H1 (cell line): ENCODE results near the gene PMF1. TPM values are rescaled to one million over a fixed set of nuclear protein-coding genes. Genes with fewer than 3 reads are reported as not detected.

ENCODE experiments used
- CTCF ChIA-PET: fragments of 300-600 bp; sonication (Branson Sonifier 250); formaldehyde crosslinking; loops from one replicate; lab custom pipeline; 2021; ENCODE audit not compliant: partially characterized antibody; lab: Charles Lee
- POLR2A ChIA-PET: fragments of 300-600 bp; sonication (Branson Sonifier 250); formaldehyde crosslinking; loops from one replicate; lab custom pipeline; 2021; ENCODE audit warnings: inconsistent platforms; ENCODE audit not compliant: partially characterized antibody; lab: Charles Lee
- DNase-seq, 2 experiments: peaks; one replicate each; pipeline versions ENCODE4 v3.0.0 to v3.0.0-alpha.2; 2010 to 2022; ENCODE audit warnings: low spot score in 2 of 2, low read depth in 1 of 2, mixed read lengths in 1 of 2
- FAIRE-seq: peaks from 2 replicates; lab custom pipeline; 2011; peaks lifted over from hg19 to GRCh38; lab: Jason Lieb, UNC
- H2AFZ ChIP-seq: 2 replicates; pipeline ENCODE4 v1.8.1; 2012; ENCODE audit warnings: low read length, inconsistent platforms
- H2AK5ac ChIP-seq: 2 replicates; pipeline ENCODE4 v1.6.1; 2013; ENCODE audit warnings: low read depth, low read length
- H2BK120ac ChIP-seq: replicated peaks from 2 replicates; pipeline ENCODE3; 2013; ENCODE audit warnings: low read depth, low read length, inconsistent platforms
- H2BK12ac ChIP-seq: 2 replicates; pipeline ENCODE4 v1.6.1; 2013; ENCODE audit warnings: low read depth, low read length
- H2BK15ac ChIP-seq: 2 replicates; pipeline ENCODE4 v1.6.1; 2013; ENCODE audit warnings: low read length
- H2BK20ac ChIP-seq: 2 replicates; pipeline ENCODE4 v1.6.1; 2013; ENCODE audit warnings: low read length
- H2BK5ac ChIP-seq: 2 replicates; pipeline ENCODE4 v1.6.1; 2013; ENCODE audit warnings: low read depth, low read length
- H3K14ac ChIP-seq: 2 replicates; pipeline ENCODE4 v1.6.1; 2013; ENCODE audit warnings: inconsistent platforms; ENCODE audit not compliant: insufficient read length
- H3K18ac ChIP-seq: 2 replicates; pipeline ENCODE4 v1.6.1; 2013; ENCODE audit warnings: low read length; ENCODE audit errors: extremely low read depth
- H3K23ac ChIP-seq: 2 replicates; pipeline ENCODE4 v1.6.1; 2013; ENCODE audit warnings: inconsistent platforms; ENCODE audit not compliant: insufficient read length
- H3K23me2 ChIP-seq: 2 replicates; pipeline ENCODE4 v1.6.1; 2013; ENCODE audit warnings: low read depth, low read length
- H3K27ac ChIP-seq: 2 replicates; pipeline ENCODE4 v1.6.1; 2011; ENCODE audit warnings: low read depth, low read length, inconsistent platforms
- H3K27me3 ChIP-seq, 4 experiments: replicated peaks in 1 of 4; 1 replicate in 1 of 4; 2 replicates in 3 of 4; pipeline versions ENCODE4 v1.6.1 to v1.8.1; 2011 to 2013; ENCODE audit warnings: low read length in 3 of 4, mild to moderate bottlenecking in 3 of 4, inconsistent platforms in 2 of 4, mixed read lengths in 2 of 4, moderate library complexity in 1 of 4; ENCODE audit not compliant: control insufficient read depth in 3 of 4, insufficient read depth in 3 of 4; ENCODE audit errors: extremely low read depth in 1 of 4
- H3K36me3 ChIP-seq, 4 experiments: 2 replicates each; pipeline versions ENCODE4 v1.6.1 to v1.8.1; 2011 to 2013; ENCODE audit warnings: mild to moderate bottlenecking in 4 of 4, low read length in 3 of 4, moderate library complexity in 2 of 4, control low read depth in 1 of 4, inconsistent platforms in 1 of 4; ENCODE audit not compliant: insufficient read depth in 4 of 4, control insufficient read depth in 2 of 4
- H3K4ac ChIP-seq: replicated peaks from 2 replicates; pipeline ENCODE3; 2013; ENCODE audit warnings: low read length, low read depth, mixed read lengths, inconsistent platforms; ENCODE audit not compliant: insufficient read length
- H3K4me1 ChIP-seq, 4 experiments: replicated peaks in 1 of 4; 1 replicate in 1 of 4; 2 replicates in 3 of 4; pipeline versions ENCODE4 v1.6.1 to v1.8.1; 2011 to 2013; ENCODE audit warnings: low read length in 3 of 4, inconsistent platforms in 2 of 4, mixed read lengths in 1 of 4; ENCODE audit not compliant: insufficient read depth in 4 of 4, control insufficient read depth in 3 of 4
- H3K4me2 ChIP-seq, 2 experiments: 2 replicates each; pipeline versions ENCODE4 v1.6.1 to v1.8.1; 2011 to 2013; ENCODE audit warnings: low read depth in 2 of 2, low read length in 2 of 2, control low read depth in 1 of 2, inconsistent platforms in 1 of 2, mild to moderate bottlenecking in 1 of 2; ENCODE audit not compliant: insufficient read depth in 1 of 2
- H3K4me3 ChIP-seq, 4 experiments: fragments of 200-600, 300-600 bp in 1 of 4; sonication (generic), shearing (Covaris generic), sonication (Bioruptor Twin) in 1 of 4; 2 replicates each; pipeline versions ENCODE4 v1.5.1 to v1.8.1; 2011 to 2016; ENCODE audit warnings: low read length in 4 of 4, low read depth in 3 of 4, control low read depth in 2 of 4, inconsistent platforms in 2 of 4, mild to moderate bottlenecking in 2 of 4, mixed read lengths in 1 of 4, moderate library complexity in 1 of 4; ENCODE audit not compliant: insufficient read depth in 2 of 4; ENCODE audit errors: extremely low read depth in 1 of 4
- H3K56ac ChIP-seq: replicated peaks from 2 replicates; pipeline ENCODE3; 2013; ENCODE audit warnings: low read depth, mild to moderate bottlenecking, mixed read lengths, low read length, inconsistent platforms; ENCODE audit not compliant: insufficient read length
- H3K79me1 ChIP-seq: 2 replicates; pipeline ENCODE4 v1.6.1; 2013; ENCODE audit warnings: low read depth, low read length, control low read depth
- H3K79me2 ChIP-seq, 2 experiments: 2 replicates each; pipeline versions ENCODE4 v1.6.1 to v1.8.1; 2012 to 2013; ENCODE audit warnings: low read length in 2 of 2, mild to moderate bottlenecking in 2 of 2, inconsistent platforms in 1 of 2; ENCODE audit not compliant: insufficient read depth in 2 of 2, control insufficient read depth in 1 of 2
- H3K9ac ChIP-seq, 4 experiments: replicated peaks in 1 of 4; 1 replicate in 1 of 4; 2 replicates in 3 of 4; pipeline versions ENCODE4 v1.6.1 to v1.8.1; 2011 to 2013; ENCODE audit warnings: low read depth in 3 of 4, low read length in 3 of 4, control low read depth in 2 of 4, mild to moderate bottlenecking in 2 of 4, moderate library complexity in 2 of 4, inconsistent platforms in 1 of 4; ENCODE audit errors: extremely low read depth in 1 of 4
- H3K9me3 ChIP-seq, 2 experiments: 2 replicates each; pipeline versions ENCODE4 v1.6.1 to v1.8.1; 2012 to 2013; ENCODE audit warnings: mild to moderate bottlenecking in 2 of 2, moderate library complexity in 2 of 2, control low read depth in 1 of 2, inconsistent platforms in 1 of 2, low read depth in 1 of 2, low read length in 1 of 2, mixed read lengths in 1 of 2; ENCODE audit not compliant: insufficient read depth in 2 of 2
- H4K20me1 ChIP-seq, 2 experiments: replicated peaks in 1 of 2; 2 replicates each; pipeline versions ENCODE3 to v1.8.1; 2011 to 2013; ENCODE audit warnings: inconsistent platforms in 2 of 2, low read length in 2 of 2, mild to moderate bottlenecking in 1 of 2; ENCODE audit not compliant: insufficient read depth in 2 of 2, control insufficient read depth in 1 of 2
- H4K5ac ChIP-seq: 2 replicates; pipeline ENCODE4 v1.6.1; 2013; ENCODE audit warnings: low read length, low read depth, mixed read lengths, inconsistent platforms; ENCODE audit not compliant: insufficient read length
- H4K8ac ChIP-seq: 2 replicates; pipeline ENCODE4 v1.8.0; 2013; ENCODE audit warnings: mild to moderate bottlenecking, moderate library complexity, low read length, inconsistent platforms; ENCODE audit not compliant: insufficient read depth; ENCODE audit errors: extremely low read depth
- H4K91ac ChIP-seq: replicated peaks from 2 replicates; pipeline ENCODE3; 2013; ENCODE audit warnings: low read length, mixed read lengths, inconsistent platforms; ENCODE audit not compliant: insufficient read length
- BCL11A ChIP-seq, 2 experiments: IDR thresholded peaks; one replicate each; pipeline ENCODE4 v1.6.1; 2011; ENCODE audit warnings: low read depth in 2 of 2, low read length in 2 of 2, mild to moderate bottlenecking in 2 of 2
- HDAC2 ChIP-seq, 2 experiments: fragments of 300-600 bp in 1 of 2; sonication (generic) in 1 of 2; IDR thresholded peaks; 2 replicates each; pipeline ENCODE4 v1.6.1; 2011 to 2012; ENCODE audit warnings: low read depth in 2 of 2, low read length in 2 of 2, mild to moderate bottlenecking in 2 of 2, moderate library complexity in 2 of 2, borderline replicate concordance in 1 of 2, inconsistent platforms in 1 of 2
- HDAC6 ChIP-seq: IDR thresholded peaks from one replicate; pipeline ENCODE4 v1.7.1; 2012; ENCODE audit warnings: low read depth, mild to moderate bottlenecking, inconsistent platforms, low read length, moderate library complexity
- MAFK ChIP-seq: IDR thresholded peaks from 2 replicates; pipeline ENCODE4 v1.6.1; 2012; ENCODE audit warnings: low read depth, mild to moderate bottlenecking, improper control_type of control experiment, low read length
- MAX ChIP-seq: IDR thresholded peaks from 2 replicates; pipeline ENCODE4 v1.6.1; 2012; ENCODE audit warnings: inconsistent platforms
- RNF2 ChIP-seq: fragments of 200-900, 300-1000 bp; sonication (generic); IDR thresholded peaks from 2 replicates; pipeline ENCODE4 v1.7.1; 2016; ENCODE audit warnings: borderline replicate concordance, low read depth, mild to moderate bottlenecking, antibody characterized with exemption, low read length; ENCODE audit not compliant: poor library complexity, severe bottlenecking; ENCODE audit errors: missing control alignments
- RXRA ChIP-seq: IDR thresholded peaks from 2 replicates; pipeline ENCODE4 v1.6.1; 2011; ENCODE audit warnings: low read depth, mild to moderate bottlenecking, low read length, moderate library complexity; ENCODE audit not compliant: insufficient read depth
- SAP30 ChIP-seq: fragments of 300-600 bp; sonication (generic); IDR thresholded peaks from 2 replicates; pipeline ENCODE4 v1.7.1; 2012; ENCODE audit warnings: low read length, moderate library complexity, mild to moderate bottlenecking, inconsistent platforms; ENCODE audit not compliant: insufficient read depth, insufficient replicate concordance
- SIRT6 ChIP-seq: IDR thresholded peaks from one replicate; pipeline ENCODE4 v1.7.1; 2012; ENCODE audit warnings: low read length, inconsistent platforms
- TAF1 ChIP-seq: IDR thresholded peaks from 2 replicates; pipeline ENCODE4 v1.6.1; 2011; ENCODE audit warnings: mild to moderate bottlenecking, low read depth, low read length
- YY1 ChIP-seq: IDR thresholded peaks from 2 replicates; pipeline ENCODE4 v1.6.1; 2011; ENCODE audit warnings: low read depth, mild to moderate bottlenecking, low read length
- WGBS, 2 experiments: shearing (Covaris generic) in 1 of 2; methylation state at CpG; one replicate each; pipeline versions ENCODE4 v1.1.6 to v1.1.7; 2013 to 2015; ENCODE audit warnings: low lambda C conversion rate in 2 of 2, mixed read lengths in 2 of 2, inconsistent platforms in 1 of 2, low coverage in 1 of 2, missing lambda C conversion rate in 1 of 2; ENCODE audit not compliant: insufficient replicate concordance in 2 of 2, insufficient coverage in 1 of 2, insufficient read length in 1 of 2; ENCODE audit errors: extremely low coverage in 1 of 2, missing lambda C conversion rate in 1 of 2; 5-methylcytosine and 5-hydroxymethylcytosine counted together
- polyA plus RNA-seq, 7 experiments: library from polyadenylated mRNA; depleted of rRNA in 3 of 7; stranded (reverse) in 5 of 7; unstranded in 2 of 7; fragments of >200 nt in 5 of 7; fragments of 200-250 nt in 2 of 7; gene quantifications; 1 replicate in 5 of 7; 2 replicates in 1 of 7; 4 replicates in 1 of 7; pipeline versions ENCODE4 v1.2.1 to v1.2.3, GENCODE V29; 2011 to 2013; ENCODE audit warnings: missing spikeins in 2 of 7, mixed read lengths in 2 of 7
- total RNA-seq: library from RNA; stranded (reverse); fragmentation: NEBNext Ultra II Directional; extraction: Animal tissue kit (Norgen Biotek cat#: 25700); gene quantifications from 2 replicates; pipeline ENCODE4 v1.2.1, GENCODE V29; 2021

PMF1 gene
- total and polyA plus RNA-seq, 2 of the 8 experiments (the other 6 are each of a cell fraction or from before 2014, with no cell fraction given): 113 to 296 TPM

GRCh38 chr1:156236164-156236563, 23.4 kb downstream of the PMF1 start:
- POLR2A ChIA-PET: interaction anchor here (1.6 to 12.7 kb wide), 2 partner anchors 11 to 23 kb away, joined by 3 to 82 read pairs; partner anchors contain the start of genes PAQR6 and PMF1
- no peak overlapping the region for H2BK120ac ChIP-seq
- H2BK15ac ChIP-seq: no peak overlapping the region
- no peak overlapping the region for H3K27ac ChIP-seq
- no peak overlapping the region for H4K91ac ChIP-seq
- peaks cover 22 to 45% (median 29%) of the 10 kb centered on the region in 4 experiments; a peak in 7 of 8 replicates for H3K36me3 ChIP-seq
- H3K18ac ChIP-seq: no peak overlapping the region
- H3K4ac ChIP-seq: no peak overlapping the region
- H2AK5ac ChIP-seq: no peak overlapping the region
- H2BK5ac ChIP-seq: no peak overlapping the region
- no peaks in the 10 kb centered on the region for H3K79me2 ChIP-seq
- H3K4me2 ChIP-seq: no peak overlapping the region
- FAIRE-seq: no peak
- CTCF ChIA-PET: interaction anchor here (0.5 to 47.2 kb wide), 5 partner anchors 11 to 139 kb away, joined by 3 to 1265 read pairs (median 9); partner anchors contain the start of gene SEMA4A
- no peak overlapping the region for H4K5ac ChIP-seq
- H2BK20ac ChIP-seq: no peak overlapping the region
- no peak for DNase-seq
- no peak overlapping the region for H3K4me3 ChIP-seq
- H3K23ac ChIP-seq: no peak overlapping the region
- no peak overlapping the region for H3K14ac ChIP-seq
- no peaks in the 10 kb centered on the region for H3K27me3 ChIP-seq
- WGBS, 2 experiments: 95% methylated on average over 12 of the region's 12 CpGs; no CpG with 5 or more reads in 1 of the 2 experiments
- no peak overlapping the region for H3K56ac ChIP-seq
- H3K9me3 ChIP-seq: no peaks in the 10 kb centered on the region
- H4K20me1 ChIP-seq: peaks cover 0 to 2% of the 10 kb centered on the region in 2 experiments
- no peak overlapping the region for H3K9ac ChIP-seq
- no peak overlapping the region for H4K8ac ChIP-seq
- no peak overlapping the region for H2BK12ac ChIP-seq
- H3K79me1 ChIP-seq: no peaks in the 10 kb centered on the region; the same call in 1 of the 2 replicates
- no peaks in the 10 kb centered on the region; a peak in 1 of 7 replicates for H3K4me1 ChIP-seq
- H2AFZ ChIP-seq: no peak overlapping the region
- H3K23me2 ChIP-seq: no peaks in the 10 kb centered on the region
- TF ChIP-seq SIRT6 (no peak), RNF2 (no peak), YY1 (no peak), HDAC6 (no peak), MAX (no peak), BCL11A (IDR thresholded peaks at IDR 0.05; ENCODE audit: low read depth in 2 of 2, low read length in 2 of 2) (no peak), MAFK (no peak), SAP30 (no peak), HDAC2 (IDR thresholded peaks at IDR 0.05; ENCODE audit: borderline replicate concordance in 1 of 2, low read depth in 2 of 2, low read length in 2 of 2) (no peak), RXRA (no peak), TAF1 (no peak)
